Mucosa of rectum (tissue), 2 donors: ENCODE results near the gene ANKRD13C.

Experiments
- H3K27ac ChIP-seq, 2 donors: one replicate each; pipeline ENCODE4 v1.7.0; 2013; ENCODE audit warnings: inconsistent platforms in 2 of 2, low read depth in 2 of 2, low read length in 2 of 2
- H3K27me3 ChIP-seq, 2 donors: one replicate each; pipeline ENCODE4 v1.7.0; 2013; ENCODE audit warnings: low read length in 2 of 2; ENCODE audit not compliant: control insufficient read depth in 2 of 2, insufficient read depth in 2 of 2
- H3K36me3 ChIP-seq, 2 donors: one replicate each; pipeline ENCODE4 v1.7.0; 2013; ENCODE audit warnings: low read length in 2 of 2; ENCODE audit not compliant: control insufficient read depth in 2 of 2, insufficient read depth in 2 of 2
- H3K4me1 ChIP-seq, 2 donors: one replicate each; pipeline ENCODE4 v1.7.0; 2013; ENCODE audit warnings: low read length in 2 of 2, mild to moderate bottlenecking in 1 of 2; ENCODE audit not compliant: control insufficient read depth in 2 of 2, insufficient read depth in 2 of 2
- H3K4me3 ChIP-seq, 2 donors: one replicate each; pipeline ENCODE4 v1.7.0; 2013; ENCODE audit warnings: low read length in 2 of 2
- H3K9ac ChIP-seq, 2 donors: one replicate each; pipeline ENCODE4 v1.7.0; 2013; ENCODE audit warnings: low read length in 2 of 2, low read depth in 1 of 2, mild to moderate bottlenecking in 1 of 2
- H3K9me3 ChIP-seq, 2 donors: one replicate each; pipeline ENCODE4 v1.7.0; 2013; ENCODE audit warnings: low read length in 2 of 2; ENCODE audit not compliant: control insufficient read depth in 2 of 2
- donor health status: healthy.
- donor health status: Normal muscosa, but diverticular disease.

Gene ANKRD13C

DNA sequence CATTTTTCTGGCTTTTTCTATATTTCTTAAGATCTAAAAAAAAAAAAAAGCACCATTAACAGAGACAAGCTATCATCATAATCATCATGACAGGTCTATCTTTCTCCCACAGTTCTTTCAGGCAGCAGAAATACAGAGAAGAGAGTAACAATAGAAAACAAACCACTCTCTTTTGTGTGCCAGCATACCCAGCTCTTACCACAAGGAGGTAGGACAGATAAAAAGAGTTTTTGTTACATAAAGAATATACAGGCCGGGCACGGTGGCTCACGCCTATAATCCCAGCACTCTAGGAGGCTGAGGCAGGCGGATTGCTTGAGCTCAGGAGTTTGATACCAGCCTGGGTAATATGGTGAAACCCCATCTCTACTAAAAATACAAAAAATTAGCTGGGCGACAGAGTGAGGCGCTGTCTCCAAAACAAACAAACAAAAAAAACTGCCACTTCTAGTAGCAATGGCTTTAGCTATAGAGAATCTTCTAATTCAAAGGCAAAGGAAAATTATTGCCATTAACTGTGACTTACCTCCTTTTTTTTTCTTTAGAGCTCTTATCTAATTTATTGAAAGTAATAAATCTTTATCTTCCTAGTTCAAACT, 39.7 kb downstream of the ANKRD13C start:
- peaks cover 0 to 3% of the 10 kb centered on the region in 2 donors for H3K4me1 ChIP-seq
- H3K27ac ChIP-seq, result no peak overlapping the region
- no peaks in the 10 kb centered on the region for H3K9me3 ChIP-seq
- no peaks in the 10 kb centered on the region for H3K36me3 ChIP-seq
- H3K27me3 ChIP-seq, result no peaks in the 10 kb centered on the region
- H3K9ac ChIP-seq, result no peak overlapping the region
- H3K4me3 ChIP-seq, result no peak overlapping the region

DNA sequence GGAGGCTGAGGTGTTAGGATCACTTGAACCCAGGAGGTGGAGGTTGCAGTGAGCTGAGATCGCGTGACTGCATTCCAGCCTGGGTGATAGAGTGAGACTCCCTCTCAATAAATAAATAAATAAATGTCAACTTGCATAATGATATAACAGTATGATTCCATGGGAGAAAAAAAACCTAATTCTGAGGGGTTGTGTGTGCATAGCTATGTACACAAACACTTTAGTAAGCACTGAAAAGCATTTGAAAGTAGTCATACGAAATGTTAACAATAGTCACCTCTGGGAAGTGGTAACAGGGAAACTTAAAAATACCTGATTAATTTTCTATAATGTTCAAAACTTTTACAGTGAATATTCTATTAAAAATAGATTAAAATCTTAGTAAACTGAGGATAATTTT, 43.2 kb downstream of the ANKRD13C start:
- H3K9ac ChIP-seq, result no peak overlapping the region
- no peaks in the 10 kb centered on the region for H3K27me3 ChIP-seq
- no peaks in the 10 kb centered on the region for H3K4me1 ChIP-seq
- H3K27ac ChIP-seq, result no peak overlapping the region
- no peaks in the 10 kb centered on the region for H3K9me3 ChIP-seq
- no peak overlapping the region for H3K4me3 ChIP-seq
- peaks cover 0 to 7% of the 10 kb centered on the region in 2 donors for H3K36me3 ChIP-seq

DNA sequence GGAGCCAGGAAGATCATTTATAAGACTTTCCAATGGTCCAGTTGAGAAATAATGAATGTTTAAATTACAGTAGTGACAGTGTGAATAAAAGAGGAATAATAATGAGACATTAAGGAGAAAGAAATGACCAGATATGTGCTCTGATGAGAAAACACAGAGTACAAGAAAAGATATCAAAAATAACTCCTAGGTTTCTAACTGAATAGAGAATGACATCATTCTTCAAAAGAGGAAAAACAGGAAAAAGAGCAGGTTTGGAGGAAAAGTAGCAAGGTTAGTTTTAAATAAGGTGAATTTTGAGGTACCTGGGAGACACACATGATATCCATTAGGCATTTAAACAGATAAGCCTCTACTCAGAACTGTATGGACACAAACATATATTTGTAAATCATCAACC, 55.0 kb downstream of the ANKRD13C start:
- H3K36me3 ChIP-seq, result peaks cover 15 to 32% of the 10 kb centered on the region in 2 donors
- H3K4me1 ChIP-seq, result no peaks in the 10 kb centered on the region

DNA sequence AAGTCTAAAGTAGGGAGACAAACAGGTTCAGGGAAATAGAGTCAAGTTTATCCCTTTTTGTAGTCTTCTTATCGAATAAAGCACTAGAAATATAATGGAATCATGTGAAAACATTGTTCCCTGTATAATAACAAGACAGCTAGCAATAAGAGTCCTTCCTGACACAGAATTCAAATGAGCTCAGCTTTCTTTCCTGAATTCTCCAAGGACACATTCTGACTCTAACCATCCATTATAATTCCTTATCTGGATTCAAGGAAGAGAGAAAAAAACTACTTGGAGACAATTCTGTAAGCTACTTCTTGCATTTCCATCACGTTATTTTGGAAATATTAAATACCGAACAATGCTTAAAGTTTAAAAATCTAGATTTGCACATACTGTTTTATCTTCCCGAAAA, 58.8 kb downstream of the ANKRD13C start:
- no peak overlapping the region for H3K4me3 ChIP-seq
- H3K9me3 ChIP-seq, result no peaks in the 10 kb centered on the region
- no peak overlapping the region for H3K9ac ChIP-seq
- no peaks in the 10 kb centered on the region for H3K27me3 ChIP-seq
- peaks cover 32 to 41% of the 10 kb centered on the region in 2 donors for H3K36me3 ChIP-seq
- H3K27ac ChIP-seq, result no peak overlapping the region
- H3K4me1 ChIP-seq, result no peaks in the 10 kb centered on the region

More for the DNA sequence above, 55.0 kb downstream of the ANKRD13C start:
- H3K27me3 ChIP-seq, result no peaks in the 10 kb centered on the region
- no peaks in the 10 kb centered on the region for H3K9me3 ChIP-seq
- no peak overlapping the region for H3K27ac ChIP-seq
- no peak overlapping the region for H3K4me3 ChIP-seq
- no peak overlapping the region for H3K9ac ChIP-seq

DNA sequence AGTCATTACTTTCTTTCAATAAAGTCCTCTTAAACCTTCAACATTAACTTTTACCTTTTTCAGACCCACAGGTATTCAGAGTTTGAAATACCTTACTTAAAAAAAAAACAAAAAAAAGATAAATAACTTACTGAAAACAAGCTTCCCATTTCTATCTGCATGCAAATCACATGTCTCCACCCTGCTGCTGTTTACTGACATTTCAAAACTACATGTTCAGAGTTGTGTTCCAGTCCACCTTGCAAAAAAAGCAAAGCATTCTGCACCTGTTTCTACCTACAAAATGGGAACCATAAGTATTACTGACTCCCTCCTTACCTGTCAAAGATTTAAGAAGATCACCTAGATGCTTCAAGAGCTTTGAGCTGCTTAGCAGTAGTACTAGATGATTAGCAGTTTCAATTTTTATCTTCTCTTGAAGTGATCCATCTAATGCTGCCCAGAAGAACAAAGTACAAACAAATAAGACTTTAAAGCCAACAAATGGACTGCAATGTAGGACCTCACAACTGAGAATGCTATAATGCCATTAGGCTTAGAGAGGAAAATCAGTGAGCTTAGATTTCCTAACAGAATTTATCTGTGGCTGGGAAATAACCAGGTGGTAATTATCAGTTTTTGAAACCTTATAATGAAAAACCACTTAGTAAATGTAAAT, 61.2 kb downstream of the ANKRD13C start:
- Histone ChIP-seq H3K27me3 (no peaks in the 10 kb centered on the region), H3K4me1 (no peaks in the 10 kb centered on the region), H3K9me3 (no peaks in the 10 kb centered on the region), H3K4me3 (no peak overlapping the region), H3K27ac (no peak overlapping the region), H3K9ac (no peak overlapping the region), H3K36me3 (peaks cover 28 to 31% of the 10 kb centered on the region in 2 donors)

DNA sequence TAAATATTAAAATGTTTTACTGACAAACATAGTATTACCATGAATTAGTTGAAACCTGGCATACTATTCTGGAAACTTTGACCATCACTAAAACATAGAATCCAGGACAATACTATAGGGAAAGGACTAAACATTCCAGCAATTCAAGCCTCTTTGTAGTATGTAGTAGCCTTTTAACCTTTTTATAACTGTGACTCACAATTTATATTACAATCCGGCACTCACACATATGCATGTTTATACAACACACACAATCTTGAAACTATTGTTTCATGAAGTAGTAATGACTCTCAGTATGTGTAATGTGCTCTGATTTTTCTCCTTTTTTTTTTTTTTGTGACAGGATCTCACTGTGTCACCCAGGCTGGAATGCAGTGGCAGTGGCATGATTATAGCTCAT, 64.3 kb downstream of the ANKRD13C start:
- Histone ChIP-seq H3K9ac (no peak overlapping the region), H3K27ac (no peak overlapping the region), H3K36me3 (peaks cover 21 to 24% of the 10 kb centered on the region in 2 donors), H3K9me3 (no peaks in the 10 kb centered on the region), H3K4me1 (no peaks in the 10 kb centered on the region), H3K27me3 (no peaks in the 10 kb centered on the region), H3K4me3 (no peak overlapping the region)

DNA sequence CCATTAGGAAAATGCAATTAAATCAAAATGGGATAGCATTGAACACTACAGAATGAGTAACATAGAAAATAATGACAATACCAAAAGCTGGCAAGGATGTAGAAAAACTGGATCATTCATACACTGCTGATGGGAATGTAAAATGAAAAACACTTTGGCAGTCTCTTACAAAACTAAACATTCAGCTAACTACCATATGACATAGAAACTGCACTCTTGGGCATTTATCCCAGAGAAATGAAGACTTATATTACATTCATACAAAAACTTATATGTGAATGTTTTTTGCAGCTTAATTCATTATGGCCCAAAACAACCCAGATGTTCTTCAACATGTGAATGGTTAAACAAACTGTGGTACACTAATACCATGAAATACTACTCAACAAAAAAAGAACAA, 66.4 kb downstream of the ANKRD13C start:
- Histone ChIP-seq H3K4me3 (no peak overlapping the region), H3K36me3 (peaks cover 10 to 11% of the 10 kb centered on the region in 2 donors), H3K27me3 (no peaks in the 10 kb centered on the region), H3K27ac (no peak overlapping the region), H3K9me3 (no peaks in the 10 kb centered on the region), H3K9ac (no peak overlapping the region), H3K4me1 (no peaks in the 10 kb centered on the region)

DNA sequence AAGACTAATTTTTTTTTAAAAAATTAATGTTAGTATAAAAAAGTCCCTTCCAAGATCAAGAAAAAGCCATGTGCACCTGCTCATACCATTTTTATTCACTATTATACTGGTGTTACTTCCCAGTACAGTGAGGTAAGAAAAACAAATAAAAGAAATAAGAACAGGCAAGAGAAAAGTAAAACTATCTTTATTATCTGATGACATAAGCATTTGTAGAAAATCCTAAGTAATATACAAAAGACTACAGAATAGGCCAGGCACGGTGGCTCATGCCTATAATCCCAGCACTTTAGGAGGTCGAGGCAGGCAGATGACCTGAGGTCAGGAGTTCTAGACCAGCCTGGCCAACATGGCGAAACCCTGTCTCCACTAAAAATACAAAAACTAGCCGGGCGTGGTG, 68.1 kb downstream of the ANKRD13C start:
- Histone ChIP-seq H3K27ac (no peak overlapping the region), H3K27me3 (no peaks in the 10 kb centered on the region), H3K9ac (no peak overlapping the region), H3K9me3 (no peaks in the 10 kb centered on the region), H3K4me1 (no peaks in the 10 kb centered on the region), H3K36me3 (peaks cover 6 to 9% of the 10 kb centered on the region in 2 donors), H3K4me3 (no peak overlapping the region)

DNA sequence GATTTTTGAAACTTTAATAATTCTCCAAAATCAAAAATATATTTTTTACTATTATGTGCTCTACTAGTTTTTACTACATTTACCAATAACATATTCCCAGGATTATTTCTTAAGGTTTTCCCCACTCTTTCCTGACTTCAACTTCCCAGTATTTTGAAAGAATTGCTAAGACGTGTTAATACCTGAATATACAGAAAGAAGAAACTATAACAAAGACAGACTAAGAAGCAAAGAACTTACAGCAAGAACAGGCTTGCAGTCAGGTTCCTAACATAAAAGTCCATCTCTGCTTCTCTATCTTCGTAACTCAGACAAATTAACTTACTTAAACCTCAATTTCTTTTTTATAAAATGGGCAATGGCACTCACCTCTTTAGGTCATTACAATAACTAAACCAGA, 70.2 kb downstream of the ANKRD13C start:
- H3K27ac ChIP-seq, result no peak overlapping the region
- H3K4me3 ChIP-seq, result no peak overlapping the region
- peaks cover 4 to 5% of the 10 kb centered on the region in 2 donors for H3K36me3 ChIP-seq
- no peaks in the 10 kb centered on the region for H3K27me3 ChIP-seq
- no peaks in the 10 kb centered on the region for H3K9me3 ChIP-seq
- no peak overlapping the region for H3K9ac ChIP-seq
- H3K4me1 ChIP-seq, result no peaks in the 10 kb centered on the region

DNA sequence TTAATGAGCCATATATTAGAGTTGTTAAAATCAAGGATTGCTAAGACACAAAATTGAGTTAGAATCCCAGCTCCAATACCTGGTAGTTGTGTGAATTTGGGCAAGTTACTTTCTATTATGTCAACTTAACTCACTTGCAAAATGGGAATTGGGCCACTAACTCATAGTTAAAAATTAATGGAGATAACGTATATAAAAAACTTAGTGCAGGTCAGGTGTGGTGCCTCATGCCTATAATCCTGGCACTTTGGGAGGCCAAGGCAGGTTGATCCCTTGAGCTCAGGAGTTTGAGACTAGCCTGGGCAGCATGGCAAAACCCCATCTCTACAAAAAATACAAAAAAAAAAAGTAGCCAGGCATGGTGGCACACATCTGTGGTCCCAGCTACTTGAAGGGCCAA, 75.8 kb downstream of the ANKRD13C start:
- Histone ChIP-seq H3K4me1 (no peaks in the 10 kb centered on the region), H3K9ac (no peak overlapping the region), H3K27me3 (no peaks in the 10 kb centered on the region), H3K27ac (no peak overlapping the region), H3K4me3 (no peak overlapping the region), H3K9me3 (no peaks in the 10 kb centered on the region), H3K36me3 (peaks cover 4 to 11% of the 10 kb centered on the region in 2 donors)
